Uterus (tissue), 2 donors: ENCODE results near the gene GNB2.

Experiments used
- CTCF ChIP-seq, 4 experiments: fragments of 200-600 bp in 2 of 4; fragments of 450-650 bp in 2 of 4; sonication (generic) in 2 of 4; IDR thresholded peaks; one replicate each; pipeline ENCODE4 v1.5.1; 2016 to 2019; ENCODE audit warnings: antibody characterized with exemption in 4 of 4, mild to moderate bottlenecking in 2 of 4, moderate library complexity in 1 of 4
- POLR2A ChIP-seq, 2 donors: fragments of 450-650 bp; IDR thresholded peaks; one replicate each; pipeline ENCODE4 v1.6.1; 2016; ENCODE audit warnings: antibody characterized with exemption in 2 of 2, mild to moderate bottlenecking in 1 of 2, moderate library complexity in 1 of 2

GRCh38 chr7:100705753-100706671 is 32.5 kb downstream of the GNB2 start, which contains the start of gene POP7:
- TF ChIP-seq POLR2A (IDR thresholded peaks at IDR 0.05): peak; percentile 72 to 74
- TF ChIP-seq CTCF (IDR thresholded peaks at IDR 0.05): no peak
